ENCODE results near the gene MKRN3. TPM values are rescaled to one million over a fixed set of nuclear protein-coding genes. Genes with fewer than 3 reads are reported as not detected.

MKRN3 gene
- polyA plus RNA-seq, 1 donor from 2014 or later: 10.7 TPM

DNA sequence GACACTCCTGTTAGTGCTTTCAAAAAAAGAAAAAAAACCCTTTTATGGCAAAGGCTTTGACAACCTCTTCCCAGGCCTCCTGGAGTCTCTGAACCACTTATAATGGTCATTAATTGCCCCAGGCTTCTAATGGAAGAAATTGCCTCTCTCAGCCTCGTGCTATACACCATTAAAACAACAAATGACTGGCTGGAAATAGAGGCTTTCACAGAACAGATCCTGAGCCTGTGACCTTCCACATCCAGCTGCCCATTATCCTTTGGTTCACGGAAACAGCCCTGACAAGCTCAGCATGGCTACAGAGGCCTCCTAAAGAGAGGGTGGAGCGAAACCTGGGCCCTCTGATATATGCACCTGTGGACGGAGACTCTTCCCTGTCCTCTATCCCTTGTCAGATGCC, 26.8 kb upstream of the MKRN3 start:
- no peak overlapping the region for H3K4me3 ChIP-seq (ENCODE audit: low read length)
- no peaks in the 10 kb centered on the region for H3K36me3 ChIP-seq (ENCODE audit: insufficient read depth, low read length)
- H3K9me2 ChIP-seq (ENCODE audit: insufficient read depth, low read length): no peaks in the 10 kb centered on the region
- H3K4me2 ChIP-seq (ENCODE audit: low read length): no peak overlapping the region
- peak overlapping the region; percentile 28 for H3K9ac ChIP-seq (ENCODE audit: low read length)
- H3K9me3 ChIP-seq (ENCODE audit: low read length): no peaks in the 10 kb centered on the region
- no peak for TF ChIP-seq EZH2 (IDR thresholded peaks at IDR 0.05; ENCODE audit: borderline replicate concordance, insufficient read depth, low read length, poor library complexity, severe bottlenecking)
- TF ChIP-seq POLR2AphosphoS5 (IDR thresholded peaks at IDR 0.05): peak; percentile 44
- TF ChIP-seq, protein P1, sequence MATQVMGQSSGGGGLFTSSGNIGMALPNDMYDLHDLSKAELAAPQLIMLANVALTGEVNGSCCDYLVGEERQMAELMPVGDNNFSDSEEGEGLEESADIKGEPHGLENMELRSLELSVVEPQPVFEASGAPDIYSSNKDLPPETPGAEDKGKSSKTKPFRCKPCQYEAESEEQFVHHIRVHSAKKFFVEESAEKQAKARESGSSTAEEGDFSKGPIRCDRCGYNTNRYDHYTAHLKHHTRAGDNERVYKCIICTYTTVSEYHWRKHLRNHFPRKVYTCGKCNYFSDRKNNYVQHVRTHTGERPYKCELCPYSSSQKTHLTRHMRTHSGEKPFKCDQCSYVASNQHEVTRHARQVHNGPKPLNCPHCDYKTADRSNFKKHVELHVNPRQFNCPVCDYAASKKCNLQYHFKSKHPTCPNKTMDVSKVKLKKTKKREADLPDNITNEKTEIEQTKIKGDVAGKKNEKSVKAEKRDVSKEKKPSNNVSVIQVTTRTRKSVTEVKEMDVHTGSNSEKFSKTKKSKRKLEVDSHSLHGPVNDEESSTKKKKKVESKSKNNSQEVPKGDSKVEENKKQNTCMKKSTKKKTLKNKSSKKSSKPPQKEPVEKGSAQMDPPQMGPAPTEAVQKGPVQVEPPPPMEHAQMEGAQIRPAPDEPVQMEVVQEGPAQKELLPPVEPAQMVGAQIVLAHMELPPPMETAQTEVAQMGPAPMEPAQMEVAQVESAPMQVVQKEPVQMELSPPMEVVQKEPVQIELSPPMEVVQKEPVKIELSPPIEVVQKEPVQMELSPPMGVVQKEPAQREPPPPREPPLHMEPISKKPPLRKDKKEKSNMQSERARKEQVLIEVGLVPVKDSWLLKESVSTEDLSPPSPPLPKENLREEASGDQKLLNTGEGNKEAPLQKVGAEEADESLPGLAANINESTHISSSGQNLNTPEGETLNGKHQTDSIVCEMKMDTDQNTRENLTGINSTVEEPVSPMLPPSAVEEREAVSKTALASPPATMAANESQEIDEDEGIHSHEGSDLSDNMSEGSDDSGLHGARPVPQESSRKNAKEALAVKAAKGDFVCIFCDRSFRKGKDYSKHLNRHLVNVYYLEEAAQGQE (IDR thresholded peaks at IDR 0.05; ENCODE audit: borderline replicate concordance): peak; percentile 60
- TF ChIP-seq RAD21 (conservative IDR thresholded peaks at IDR 0.05): no peak
- no peak for TF ChIP-seq MXI1 (conservative IDR thresholded peaks at IDR 0.05; ENCODE audit: poor library complexity, severe bottlenecking)
- peak; percentile 30 for TF ChIP-seq EP300 (conservative IDR thresholded peaks at IDR 0.05; ENCODE audit: poor library complexity, severe bottlenecking)
- no peak overlapping the region for H2AFZ ChIP-seq (ENCODE audit: low read depth, low read length)
- no peaks in the 10 kb centered on the region for H3K79me2 ChIP-seq (replicated peaks; ENCODE audit: insufficient read depth, low read length)
- no peaks in the 10 kb centered on the region for H3F3A ChIP-seq (ENCODE audit: insufficient read depth, low read length, poor library complexity, severe bottlenecking)
- no peaks in the 10 kb centered on the region for H4K20me1 ChIP-seq (ENCODE audit: insufficient read depth)
- H3K27ac ChIP-seq (ENCODE audit: low read length): peak overlapping the region; percentile 68
- no peaks in the 10 kb centered on the region for H3K27me3 ChIP-seq (ENCODE audit: insufficient read depth, low read depth, low read length)

DNA sequence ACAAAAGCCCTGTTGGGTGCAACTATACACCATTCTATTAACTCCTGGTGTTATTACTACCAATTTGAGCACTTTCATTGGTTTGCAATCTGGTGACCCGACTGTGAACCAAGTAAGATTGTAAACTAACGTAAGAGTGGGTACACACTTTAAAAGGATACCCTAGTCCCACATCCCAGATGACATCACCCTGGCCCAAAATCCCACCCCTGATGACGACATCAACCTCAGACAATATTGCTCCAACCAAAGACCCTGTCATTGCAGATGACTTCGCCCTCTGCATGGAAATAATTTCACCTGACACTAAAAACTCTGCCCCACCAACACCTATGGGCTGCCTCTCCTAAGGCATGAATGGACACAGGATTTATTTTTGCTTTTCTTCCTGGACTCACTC, 25.6 kb upstream of the MKRN3 start:
- Histone ChIP-seq H3F3A (ENCODE audit: insufficient read depth, low read length, poor library complexity, severe bottlenecking) (no peaks in the 10 kb centered on the region), H4K20me1 (ENCODE audit: insufficient read depth) (no peaks in the 10 kb centered on the region), H3K79me2 (replicated peaks; ENCODE audit: insufficient read depth, low read length) (no peaks in the 10 kb centered on the region), H3K9me3 (ENCODE audit: low read length) (no peaks in the 10 kb centered on the region), H3K4me3 (ENCODE audit: low read length) (no peak overlapping the region), H2AFZ (ENCODE audit: low read depth, low read length) (no peak overlapping the region), H3K4me2 (ENCODE audit: low read length) (no peak overlapping the region), H3K27me3 (ENCODE audit: insufficient read depth, low read depth, low read length) (no peaks in the 10 kb centered on the region), H3K27ac (ENCODE audit: low read length) (peak overlapping the region; percentile 68), H3K9ac (ENCODE audit: low read length) (no peak overlapping the region), H3K36me3 (ENCODE audit: insufficient read depth, low read length) (no peaks in the 10 kb centered on the region), H3K9me2 (ENCODE audit: insufficient read depth, low read length) (no peaks in the 10 kb centered on the region)
- TF ChIP-seq POLR2AphosphoS5 (IDR thresholded peaks at IDR 0.05) (no peak), EZH2 (IDR thresholded peaks at IDR 0.05; ENCODE audit: borderline replicate concordance, insufficient read depth, low read length, poor library complexity, severe bottlenecking) (no peak), SMC3 (conservative IDR thresholded peaks at IDR 0.05; ENCODE audit: poor library complexity) (no peak), MXI1 (conservative IDR thresholded peaks at IDR 0.05; ENCODE audit: poor library complexity, severe bottlenecking) (no peak), TAF1 (IDR thresholded peaks at IDR 0.05; ENCODE audit: low read depth) (no peak), RAD21 (conservative IDR thresholded peaks at IDR 0.05) (no peak), EP300 (conservative IDR thresholded peaks at IDR 0.05; ENCODE audit: poor library complexity, severe bottlenecking) (no peak)
- TF ChIP-seq, protein P2, sequence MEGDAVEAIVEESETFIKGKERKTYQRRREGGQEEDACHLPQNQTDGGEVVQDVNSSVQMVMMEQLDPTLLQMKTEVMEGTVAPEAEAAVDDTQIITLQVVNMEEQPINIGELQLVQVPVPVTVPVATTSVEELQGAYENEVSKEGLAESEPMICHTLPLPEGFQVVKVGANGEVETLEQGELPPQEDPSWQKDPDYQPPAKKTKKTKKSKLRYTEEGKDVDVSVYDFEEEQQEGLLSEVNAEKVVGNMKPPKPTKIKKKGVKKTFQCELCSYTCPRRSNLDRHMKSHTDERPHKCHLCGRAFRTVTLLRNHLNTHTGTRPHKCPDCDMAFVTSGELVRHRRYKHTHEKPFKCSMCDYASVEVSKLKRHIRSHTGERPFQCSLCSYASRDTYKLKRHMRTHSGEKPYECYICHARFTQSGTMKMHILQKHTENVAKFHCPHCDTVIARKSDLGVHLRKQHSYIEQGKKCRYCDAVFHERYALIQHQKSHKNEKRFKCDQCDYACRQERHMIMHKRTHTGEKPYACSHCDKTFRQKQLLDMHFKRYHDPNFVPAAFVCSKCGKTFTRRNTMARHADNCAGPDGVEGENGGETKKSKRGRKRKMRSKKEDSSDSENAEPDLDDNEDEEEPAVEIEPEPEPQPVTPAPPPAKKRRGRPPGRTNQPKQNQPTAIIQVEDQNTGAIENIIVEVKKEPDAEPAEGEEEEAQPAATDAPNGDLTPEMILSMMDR (IDR thresholded peaks at IDR 0.05; ENCODE audit: poor library complexity, severe bottlenecking): no peak
- TF ChIP-seq, protein P1 (IDR thresholded peaks at IDR 0.05; ENCODE audit: borderline replicate concordance): no peak

Measured in neural cell (in vitro differentiated cells).